ENCODE data around the gene ZNF770.

GRCh38 chr15:34944936-34945335, 43.2 kb downstream of the ZNF770 start:
- TF ChIP-seq POLR2AphosphoS5 (IDR thresholded peaks at IDR 0.05) (no peak), POLR2A (IDR thresholded peaks at IDR 0.05) (no peak), CTCF (IDR thresholded peaks at IDR 0.05) (no peak)

Data from upper lobe of left lung (tissue), 4 donors.